ENCODE results near the gene PHC1. TPM values are rescaled to one million over a fixed set of nuclear protein-coding genes. Genes with fewer than 3 reads are reported as not detected.

PHC1 gene
- total and polyA plus RNA-seq, 3 experiments from 2014 or later: 18.5 to 21.0 (median 19.5) TPM

- Mint-ChIP-seq H3K27ac (peak within 1 kb of the TSS; percentile 84 to 99 (median 96)), H3K9me3 (peaks cover 0 to 2% (median 0%) of the 10 kb centered on the region in 5 donors), H3K36me3 (peaks cover 2 to 30% (median 15%) of the 10 kb centered on the region in 3 donors), H3K4me3 (peak within 1 kb of the TSS; percentile 79 to 97 (median 92)), H3K4me1 (peaks cover 65 to 79% (median 79%) of the 10 kb centered on the region in 3 donors), H3K27me3 (no peaks in the 10 kb centered on the region)
- H3K27me3 ChIP-seq (ENCODE audit: insufficient read depth, low read length, poor library complexity, severe bottlenecking): no peaks in the 10 kb centered on the region
- no peaks in the 10 kb centered on the region for H3K9me3 ChIP-seq (ENCODE audit: low read length)
- no peaks in the 10 kb centered on the region for H3K36me3 ChIP-seq (ENCODE audit: insufficient read depth, low read length)
- peaks cover 74% of the 10 kb centered on the region for H3K4me1 ChIP-seq (ENCODE audit: insufficient read depth, low read length)
- ChIA-PET POLR2A (no interaction called here), CTCF (no interaction called here)
- DNase-seq: peak in 2 of 5 donors; percentile 7 to 30
- peak within 1 kb of the TSS; percentile 72 for H3K27ac ChIP-seq (ENCODE audit: low read depth, low read length)
- peak within 1 kb of the TSS; percentile 48 for H3K4me3 ChIP-seq (ENCODE audit: low read length)
These were observed 75.1 kb downstream of the PHC1 start, which contains the start of gene KLRG1 for GRCh38 chr12:8989413-8989812. TSS of gene KLRG1 (plus strand) at chr12:8989546. CDS start at chr12:8989636, 90 bp downstream.

Other genes starting within 250 kb of the PHC1 start
- gene RIMKLB, start 216.5 kb upstream of the PHC1 start, total RNA-seq: 1 to 10 TPM; 6.1 to 7.9 TPM
- gene RIMKLB, start 216.5 kb upstream of the PHC1 start, polyA plus RNA-seq: 4.3 TPM
- gene A2ML1, start 91.9 kb upstream of the PHC1 start, total RNA-seq: not detected
- not detected for gene A2ML1, start 91.9 kb upstream of the PHC1 start, polyA plus RNA-seq
- 100 to 1,000 TPM; 226 to 248 TPM for gene M6PR, start 35.1 kb downstream of the PHC1 start, total RNA-seq
- gene M6PR, start 35.1 kb downstream of the PHC1 start, polyA plus RNA-seq: 329 TPM
- gene KLRG1, start 75.0 kb downstream of the PHC1 start, total RNA-seq: 10 to 100 TPM; 11.5 to 12.3 TPM
- gene KLRG1, start 75.0 kb downstream of the PHC1 start, polyA plus RNA-seq: 364 TPM
- gene A2M, start 201.4 kb downstream of the PHC1 start, total RNA-seq: 1 to 10 TPM; 1.4 to 1.6 TPM
- 2.2 TPM for gene A2M, start 201.4 kb downstream of the PHC1 start, polyA plus RNA-seq

Data from CD8-positive, alpha-beta memory T cell (primary cell).